H9 (cell line): ENCODE measurements around the gene DPP7. TPM values are rescaled to one million over a fixed set of nuclear protein-coding genes. Genes with fewer than 3 reads are reported as not detected.

Source experiments
- DNase-seq: peaks from one replicate; pipeline ENCODE4 v3.0.0-alpha.2; 2017
- H2AFZ ChIP-seq: one replicate; pipeline ENCODE4 v1.6.1; 2013; ENCODE audit warnings: mild to moderate bottlenecking, low read length, control low read depth, moderate library complexity
- H2AK5ac ChIP-seq: 2 replicates; pipeline ENCODE4 v1.6.1; 2013; ENCODE audit warnings: low read length, control low read depth, mixed read lengths; ENCODE audit not compliant: insufficient read length
- H2BK120ac ChIP-seq: one replicate; pipeline ENCODE4 v1.6.1; 2013; ENCODE audit warnings: low read depth, mild to moderate bottlenecking, low read length, control low read depth, inconsistent platforms; ENCODE audit not compliant: poor library complexity, severe bottlenecking
- H2BK12ac ChIP-seq: 2 replicates; pipeline ENCODE4 v1.6.1; 2013; ENCODE audit warnings: low read length, control low read depth, mixed read lengths, low read depth; ENCODE audit not compliant: insufficient read length
- H2BK15ac ChIP-seq: 2 replicates; pipeline ENCODE4 v1.6.1; 2013; ENCODE audit warnings: low read depth, low read length, control low read depth
- H2BK20ac ChIP-seq: one replicate; pipeline ENCODE4 v1.6.1; 2013; ENCODE audit warnings: low read depth, mild to moderate bottlenecking, low read length, control low read depth, inconsistent platforms; ENCODE audit not compliant: poor library complexity, severe bottlenecking
- H2BK5ac ChIP-seq: 2 replicates; pipeline ENCODE4 v1.6.1; 2013; ENCODE audit warnings: low read length, control low read depth, mixed read lengths; ENCODE audit not compliant: insufficient read length
- H3K14ac ChIP-seq: 2 replicates; pipeline ENCODE4 v1.6.1; 2013; ENCODE audit warnings: low read length, control low read depth; ENCODE audit not compliant: insufficient read depth
- H3K18ac ChIP-seq: 2 replicates; pipeline ENCODE4 v1.6.1; 2013; ENCODE audit warnings: low read depth, mild to moderate bottlenecking, mixed read lengths, low read length, control low read depth; ENCODE audit not compliant: insufficient read length
- H3K23ac ChIP-seq: 2 replicates; pipeline ENCODE4 v1.6.1; 2013; ENCODE audit warnings: low read length, control low read depth, mixed read lengths, low read depth; ENCODE audit not compliant: insufficient read length
- H3K23me2 ChIP-seq: 2 replicates; pipeline ENCODE4 v1.6.1; 2013; ENCODE audit warnings: low read depth, mild to moderate bottlenecking, mixed read lengths, low read length, control low read depth; ENCODE audit not compliant: insufficient read length, poor library complexity, severe bottlenecking
- H3K27ac ChIP-seq: 2 replicates; pipeline ENCODE4 v1.5.1; 2013; ENCODE audit warnings: low read length, control low read depth, mixed read lengths, low read depth; ENCODE audit not compliant: insufficient read length
- H3K27me3 ChIP-seq: 2 replicates; pipeline ENCODE4 v1.6.1; 2013; ENCODE audit warnings: low read length, control low read depth, inconsistent platforms; ENCODE audit not compliant: insufficient read depth
- H3K4ac ChIP-seq: 2 replicates; pipeline ENCODE4 v1.6.1; 2013; ENCODE audit warnings: low read depth, mild to moderate bottlenecking, control low read depth, inconsistent platforms, low read length, moderate library complexity
- H3K4me1 ChIP-seq: 2 replicates; pipeline ENCODE4 v1.6.1; 2013; ENCODE audit warnings: low read length, control low read depth, inconsistent platforms; ENCODE audit not compliant: insufficient read depth
- H3K4me2 ChIP-seq: 2 replicates; pipeline ENCODE4 v1.6.1; 2013; ENCODE audit warnings: low read length, control low read depth, mixed read lengths; ENCODE audit not compliant: insufficient read length, insufficient read depth
- H3K56ac ChIP-seq: 2 replicates; pipeline ENCODE4 v1.6.1; 2013; ENCODE audit warnings: low read depth, mild to moderate bottlenecking, mixed read lengths, low read length, control low read depth; ENCODE audit not compliant: insufficient read length
- H3K79me1 ChIP-seq: 2 replicates; pipeline ENCODE4 v1.6.1; 2013; ENCODE audit warnings: low read depth, mild to moderate bottlenecking, moderate library complexity, low read length, control low read depth, inconsistent platforms; ENCODE audit not compliant: insufficient read depth, poor library complexity, severe bottlenecking
- H3K79me2 ChIP-seq: 2 replicates; pipeline ENCODE4 v1.6.1; 2013; ENCODE audit warnings: low read length, control low read depth, inconsistent platforms; ENCODE audit not compliant: insufficient read depth
- H3K9ac ChIP-seq: 2 replicates; pipeline ENCODE4 v1.6.1; 2013; ENCODE audit warnings: low read length, control low read depth, mixed read lengths; ENCODE audit not compliant: insufficient read length; ENCODE audit errors: extremely low read depth
- H3K9me3 ChIP-seq: one replicate; pipeline ENCODE4 v1.6.1; 2013; ENCODE audit warnings: low read depth, low read length, inconsistent platforms; ENCODE audit not compliant: control insufficient read depth
- H3T11ph ChIP-seq: one replicate; pipeline ENCODE4 v1.6.1; 2013; ENCODE audit warnings: mild to moderate bottlenecking, low read length, control low read depth, inconsistent platforms
- H4K20me1 ChIP-seq: one replicate; pipeline ENCODE4 v1.6.1; 2013; ENCODE audit not compliant: control insufficient read depth, insufficient read length, insufficient read depth
- H4K5ac ChIP-seq: 2 replicates; pipeline ENCODE4 v1.6.1; 2013; ENCODE audit warnings: low read depth, mild to moderate bottlenecking, mixed read lengths, low read length, control low read depth; ENCODE audit not compliant: insufficient read length
- H4K8ac ChIP-seq: replicated peaks from 2 replicates; pipeline ENCODE4 v1.6.1; 2013; ENCODE audit warnings: low read length, control low read depth, mixed read lengths, low read depth; ENCODE audit not compliant: insufficient read length
- H4K91ac ChIP-seq: 2 replicates; pipeline ENCODE4 v1.6.1; 2013; ENCODE audit warnings: low read depth, mild to moderate bottlenecking, moderate library complexity, mixed read lengths, low read length, control low read depth; ENCODE audit not compliant: insufficient read length
- H3K27ac Mint-ChIP-seq, 3 experiments: 2 replicates in 2 of 3; 3 replicates in 1 of 3; pipeline ENCODE4 v1.8.0; 2020 to 2021; ENCODE audit warnings: mixed read lengths in 3 of 3, mild to moderate bottlenecking in 1 of 3, moderate library complexity in 1 of 3
- H3K27me3 Mint-ChIP-seq: 2 replicates; pipeline ENCODE4 v1.8.0; 2021; ENCODE audit warnings: low read depth, mild to moderate bottlenecking, moderate library complexity, mixed read lengths
- H3K36me3 Mint-ChIP-seq, 3 experiments: 2 replicates in 2 of 3; 3 replicates in 1 of 3; pipeline ENCODE4 v1.8.0; 2020 to 2021; ENCODE audit warnings: low read depth in 3 of 3, mixed read lengths in 3 of 3; ENCODE audit not compliant: insufficient read depth in 1 of 3
- H3K4me1 Mint-ChIP-seq, 2 experiments: 2 replicates each; pipeline ENCODE4 v1.8.0; 2020; ENCODE audit warnings: mixed read lengths in 2 of 2
- H3K4me3 Mint-ChIP-seq, 2 experiments: 2 replicates in 1 of 2; 3 replicates in 1 of 2; pipeline ENCODE4 v1.8.0; 2020 to 2021; ENCODE audit warnings: mild to moderate bottlenecking in 2 of 2, mixed read lengths in 2 of 2, moderate library complexity in 1 of 2
- H3K9me3 Mint-ChIP-seq, 2 experiments: 2 replicates in 1 of 2; 3 replicates in 1 of 2; pipeline ENCODE4 v1.8.0; 2020; ENCODE audit warnings: mild to moderate bottlenecking in 2 of 2, mixed read lengths in 2 of 2, moderate library complexity in 1 of 2
- WGBS: extraction: QIAGEN DNeasy Blood & Tissue Kit; methylation state at CpG from one replicate; pipeline ENCODE4 v1.1.7; 2013; ENCODE audit warnings: missing lambda C conversion rate, low lambda C conversion rate, mixed read lengths; ENCODE audit not compliant: insufficient read length; ENCODE audit errors: extremely low coverage; 5-methylcytosine and 5-hydroxymethylcytosine counted together
- total RNA-seq: library from RNA; stranded (reverse); gene quantifications from 2 replicates; pipeline ENCODE4 v1.2.1, GENCODE V29; 2021
- TF ChIP-seq, protein P1 (sequence below): fragments of 200-600 bp; sonication (generic); conservative IDR thresholded peaks from 3 replicates; pipeline ENCODE4 v1.8.0; 2021; ENCODE audit warnings: antibody characterized with exemption, mild to moderate bottlenecking

The DPP7 gene
- total RNA-seq, 1 experiment from 2014 or later = 29.4 TPM

GRCh38 chr9:137064880-137065164 is 49.7 kb downstream of the DPP7 start:
- H2BK15ac ChIP-seq = no peak overlapping the region
- peaks cover 4% of the 10 kb centered on the region for H4K20me1 ChIP-seq
- no peak overlapping the region for H2AK5ac ChIP-seq
- H3K4ac ChIP-seq = no peak overlapping the region
- no peaks in the 10 kb centered on the region for H3K79me2 ChIP-seq
- no peak overlapping the region for H3K27ac ChIP-seq
- no peak overlapping the region for H3K18ac ChIP-seq
- WGBS = no CpG with 5 or more reads among the region's 12 CpGs
- H3K9me3 Mint-ChIP-seq = no peaks in the 10 kb centered on the region
- H3K23me2 ChIP-seq = no peaks in the 10 kb centered on the region
- H3K9ac ChIP-seq = no peak overlapping the region
- no peaks in the 10 kb centered on the region for H3K79me1 ChIP-seq
- no peak overlapping the region for H3K56ac ChIP-seq
- peaks cover 0 to 5% (median 4%) of the 10 kb centered on the region in 3 experiments; a peak in 4 of 7 replicates for H3K36me3 Mint-ChIP-seq
- peaks cover 2% of the 10 kb centered on the region; the same call in 1 of the 2 replicates for H3K27me3 Mint-ChIP-seq
- no peak for DNase-seq
- H4K8ac ChIP-seq = no peak overlapping the region
- no peak overlapping the region for H2BK20ac ChIP-seq
- no peak overlapping the region for H2BK120ac ChIP-seq
- H2BK5ac ChIP-seq = no peak overlapping the region
- no peak overlapping the region for H3T11ph ChIP-seq
- H3K4me1 Mint-ChIP-seq = peaks cover 8 to 17% of the 10 kb centered on the region in 2 experiments
- no peak overlapping the region for H3K4me2 ChIP-seq
- H2AFZ ChIP-seq = no peak overlapping the region
- H4K91ac ChIP-seq = no peak overlapping the region
- H3K4me3 Mint-ChIP-seq = no peak overlapping the region
- TF ChIP-seq, protein P1, sequence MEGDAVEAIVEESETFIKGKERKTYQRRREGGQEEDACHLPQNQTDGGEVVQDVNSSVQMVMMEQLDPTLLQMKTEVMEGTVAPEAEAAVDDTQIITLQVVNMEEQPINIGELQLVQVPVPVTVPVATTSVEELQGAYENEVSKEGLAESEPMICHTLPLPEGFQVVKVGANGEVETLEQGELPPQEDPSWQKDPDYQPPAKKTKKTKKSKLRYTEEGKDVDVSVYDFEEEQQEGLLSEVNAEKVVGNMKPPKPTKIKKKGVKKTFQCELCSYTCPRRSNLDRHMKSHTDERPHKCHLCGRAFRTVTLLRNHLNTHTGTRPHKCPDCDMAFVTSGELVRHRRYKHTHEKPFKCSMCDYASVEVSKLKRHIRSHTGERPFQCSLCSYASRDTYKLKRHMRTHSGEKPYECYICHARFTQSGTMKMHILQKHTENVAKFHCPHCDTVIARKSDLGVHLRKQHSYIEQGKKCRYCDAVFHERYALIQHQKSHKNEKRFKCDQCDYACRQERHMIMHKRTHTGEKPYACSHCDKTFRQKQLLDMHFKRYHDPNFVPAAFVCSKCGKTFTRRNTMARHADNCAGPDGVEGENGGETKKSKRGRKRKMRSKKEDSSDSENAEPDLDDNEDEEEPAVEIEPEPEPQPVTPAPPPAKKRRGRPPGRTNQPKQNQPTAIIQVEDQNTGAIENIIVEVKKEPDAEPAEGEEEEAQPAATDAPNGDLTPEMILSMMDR = no peak
- H3K27ac Mint-ChIP-seq = no peak overlapping the region
- H3K9me3 ChIP-seq = no peaks in the 10 kb centered on the region
- H4K5ac ChIP-seq = no peak overlapping the region
- no peak overlapping the region for H3K23ac ChIP-seq
- no peak overlapping the region for H3K14ac ChIP-seq
- no peaks in the 10 kb centered on the region for H3K27me3 ChIP-seq
- no peaks in the 10 kb centered on the region for H3K4me1 ChIP-seq
- H2BK12ac ChIP-seq = no peak overlapping the region
